ENCODE measurements around the gene APOBEC3B. TPM values are rescaled to one million over a fixed set of nuclear protein-coding genes. Genes with fewer than 3 reads are reported as not detected.
"Not testable (repeated sequence)": the region's sequence is repeated elsewhere in the genome, so short reads cannot be mapped to it uniquely, and the experiment has no call there.

APOBEC3B gene
- total RNA-seq, 1 donor from 2014 or later = 17.9 TPM

GRCh38 chr22:38974826-38975175, 7.3 kb upstream of the APOBEC3B start:
- H3K27ac Mint-ChIP-seq = no peak overlapping the region
- no peaks in the 10 kb centered on the region for H3K36me3 Mint-ChIP-seq (ENCODE audit: low read depth)
- no peak for DNase-seq (ENCODE audit: low spot score)
- H3K4me1 Mint-ChIP-seq (ENCODE audit: low read depth) = peaks cover 18% of the 10 kb centered on the region
- H3K27me3 Mint-ChIP-seq (ENCODE audit: insufficient read depth) = peaks cover 19% of the 10 kb centered on the region
- intact Hi-C loops (cut with micrococcal nuclease) = no loop called here
- peaks cover 4% of the 10 kb centered on the region for H3K9me3 Mint-ChIP-seq
- H3K4me3 Mint-ChIP-seq = no peak overlapping the region

GRCh38 chr22:38977289-38977688, 4.9 kb upstream of the APOBEC3B start:
- H3K27ac Mint-ChIP-seq; H3K27me3 Mint-ChIP-seq (ENCODE audit: insufficient read depth); H3K9me3 Mint-ChIP-seq; H3K36me3 Mint-ChIP-seq (ENCODE audit: low read depth); H3K4me3 Mint-ChIP-seq; DNase-seq (ENCODE audit: low spot score); intact Hi-C loops (cut with micrococcal nuclease): not testable (repeated sequence)
- H3K4me1 Mint-ChIP-seq (ENCODE audit: low read depth) = peaks cover 21% of the 10 kb centered on the region

- intact Hi-C loops (cut with micrococcal nuclease) = loop anchor here (5.0 to 10.0 kb wide), 3 partner anchors 117 to 1176 kb away; partner anchors contain the start of genes APOBEC3H, GCAT and SUN2
- H3K4me3 Mint-ChIP-seq; H3K27ac Mint-ChIP-seq; DNase-seq (ENCODE audit: low spot score); H3K27me3 Mint-ChIP-seq (ENCODE audit: insufficient read depth): not testable (repeated sequence)
- Mint-ChIP-seq H3K36me3 (ENCODE audit: low read depth) (peaks cover 15% of the 10 kb centered on the region), H3K9me3 (peaks cover 12% of the 10 kb centered on the region), H3K4me1 (ENCODE audit: low read depth) (peaks cover 43% of the 10 kb centered on the region)
Measured at GRCh38 chr22:38980587-38980986, 1.6 kb upstream of the APOBEC3B start.

GRCh38 chr22:38981005-38981991, 849 bp upstream of the APOBEC3B start:
- intact Hi-C loops (cut with micrococcal nuclease) = loop anchor here (5.0 to 10.0 kb wide), 3 partner anchors 116 to 1176 kb away; partner anchors contain the start of genes APOBEC3H, GCAT and SUN2
- DNase-seq (ENCODE audit: low spot score) = no peak
- Mint-ChIP-seq H3K27me3 (ENCODE audit: insufficient read depth) (no peaks in the 10 kb centered on the region), H3K4me3 (peak overlapping the region; percentile 75), H3K4me1 (ENCODE audit: low read depth) (peaks cover 50% of the 10 kb centered on the region), H3K36me3 (ENCODE audit: low read depth) (peaks cover 15% of the 10 kb centered on the region), H3K27ac (peak overlapping the region; percentile 72), H3K9me3 (peaks cover 12% of the 10 kb centered on the region)

- H3K36me3 Mint-ChIP-seq (ENCODE audit: low read depth) = peaks cover 22% of the 10 kb centered on the region
- H3K27ac Mint-ChIP-seq = peak overlapping the region; percentile 74
Measured at GRCh38 chr22:38984224-38984623, 2.1 kb downstream of the APOBEC3B start.

GRCh38 chr22:38984784-38985757, 2.9 kb downstream of the APOBEC3B start:
- H3K4me3 Mint-ChIP-seq = peak overlapping the region; percentile 56

More at GRCh38 chr22:38984224-38984623, 2.1 kb downstream of the APOBEC3B start:
- no peaks in the 10 kb centered on the region for H3K27me3 Mint-ChIP-seq (ENCODE audit: insufficient read depth)
- peaks cover 8% of the 10 kb centered on the region for H3K9me3 Mint-ChIP-seq
- DNase-seq (ENCODE audit: low spot score) = no peak
- H3K4me3 Mint-ChIP-seq = no peak overlapping the region
- H3K4me1 Mint-ChIP-seq (ENCODE audit: low read depth) = peaks cover 70% of the 10 kb centered on the region
- intact Hi-C loops (cut with micrococcal nuclease) = loop anchor here (2.0 to 10.0 kb wide), 4 partner anchors 113 to 1179 kb away; partner anchors contain the start of genes APOBEC3H, DNAL4, GCAT and SUN2

GRCh38 chr22:38986629-38987028, 4.5 kb downstream of the APOBEC3B start:
- DNase-seq (ENCODE audit: low spot score) = no peak
- intact Hi-C loops (cut with micrococcal nuclease) = loop anchor here (10.0 kb wide), 2 partner anchors 232 to 1182 kb away; partner anchors contain the start of genes GCAT and SUN2
- Mint-ChIP-seq H3K27ac (peak overlapping the region; percentile 55), H3K36me3 (ENCODE audit: low read depth) (peaks cover 27% of the 10 kb centered on the region), H3K27me3 (ENCODE audit: insufficient read depth) (no peaks in the 10 kb centered on the region), H3K4me1 (ENCODE audit: low read depth) (peaks cover 77% of the 10 kb centered on the region), H3K9me3 (peaks cover 8% of the 10 kb centered on the region), H3K4me3 (no peak overlapping the region)

More at GRCh38 chr22:38984784-38985757, 2.9 kb downstream of the APOBEC3B start:
- H3K27ac Mint-ChIP-seq = peak overlapping the region; percentile 95
- H3K4me1 Mint-ChIP-seq (ENCODE audit: low read depth) = peaks cover 77% of the 10 kb centered on the region
- peak; percentile 86 for DNase-seq (ENCODE audit: low spot score)
- H3K27me3 Mint-ChIP-seq (ENCODE audit: insufficient read depth); H3K9me3 Mint-ChIP-seq: not testable (repeated sequence)
- peaks cover 27% of the 10 kb centered on the region for H3K36me3 Mint-ChIP-seq (ENCODE audit: low read depth)
- intact Hi-C loops (cut with micrococcal nuclease) = loop anchor here (1.0 to 10.0 kb wide), 9 partner anchors 18 to 1180 kb away; partner anchors contain the start of genes APOBEC3C, APOBEC3H, DNAL4 and GCAT

GRCh38 chr22:38987171-38987895, 5.2 kb downstream of the APOBEC3B start:
- peaks cover 26% of the 10 kb centered on the region for H3K36me3 Mint-ChIP-seq (ENCODE audit: low read depth)
- peak overlapping the region; percentile 45 for H3K4me3 Mint-ChIP-seq
- no peaks in the 10 kb centered on the region for H3K27me3 Mint-ChIP-seq (ENCODE audit: insufficient read depth)
- H3K9me3 Mint-ChIP-seq = peaks cover 8% of the 10 kb centered on the region
- peak overlapping the region; percentile 88 for H3K27ac Mint-ChIP-seq
- H3K4me1 Mint-ChIP-seq (ENCODE audit: low read depth) = peaks cover 70% of the 10 kb centered on the region
- DNase-seq (ENCODE audit: low spot score) = no peak
- intact Hi-C loops (cut with micrococcal nuclease) = loop anchor here (10.0 kb wide), 2 partner anchors 233 to 1183 kb away; partner anchors contain the start of genes GCAT and SUN2

- intact Hi-C loops (cut with micrococcal nuclease) = loop anchor here (10.0 kb wide), 2 partner anchors 235 to 1185 kb away; partner anchors contain the start of genes GCAT and SUN2
- H3K4me3 Mint-ChIP-seq = no peak overlapping the region
- DNase-seq (ENCODE audit: low spot score) = peak; percentile 30
- H3K27me3 Mint-ChIP-seq (ENCODE audit: insufficient read depth) = peaks cover 4% of the 10 kb centered on the region
- H3K4me1 Mint-ChIP-seq (ENCODE audit: low read depth) = peaks cover 67% of the 10 kb centered on the region
- peak overlapping the region; percentile 81 for H3K27ac Mint-ChIP-seq
- peaks cover 16% of the 10 kb centered on the region for H3K36me3 Mint-ChIP-seq (ENCODE audit: low read depth)
- H3K9me3 Mint-ChIP-seq = no peaks in the 10 kb centered on the region
Measured at GRCh38 chr22:38989466-38989865, 7.3 kb downstream of the APOBEC3B start.

- H3K27ac Mint-ChIP-seq = not testable (repeated sequence)
- H3K4me1 Mint-ChIP-seq (ENCODE audit: low read depth) = peaks cover 36% of the 10 kb centered on the region
Measured at GRCh38 chr22:38992871-38993371, 10.8 kb downstream of the APOBEC3B start.

GRCh38 chr22:38996105-38996504, 14.0 kb downstream of the APOBEC3B start:
- intact Hi-C loops (cut with micrococcal nuclease) = no loop called here
- Mint-ChIP-seq H3K27ac (peak overlapping the region; percentile 2), H3K9me3 (peaks cover 3% of the 10 kb centered on the region), H3K36me3 (ENCODE audit: low read depth) (peaks cover 3% of the 10 kb centered on the region), H3K4me3 (no peak overlapping the region), H3K4me1 (ENCODE audit: low read depth) (peaks cover 13% of the 10 kb centered on the region), H3K27me3 (ENCODE audit: insufficient read depth) (peaks cover 22% of the 10 kb centered on the region)
- no peak for DNase-seq (ENCODE audit: low spot score)

More at GRCh38 chr22:38992871-38993371, 10.8 kb downstream of the APOBEC3B start:
- H3K36me3 Mint-ChIP-seq (ENCODE audit: low read depth); DNase-seq (ENCODE audit: low spot score); intact Hi-C loops (cut with micrococcal nuclease); H3K4me3 Mint-ChIP-seq; H3K9me3 Mint-ChIP-seq: not testable (repeated sequence)
- peaks cover 12% of the 10 kb centered on the region for H3K27me3 Mint-ChIP-seq (ENCODE audit: insufficient read depth)

Measured in activated T-helper 1 cell treated with anti-CD3 and anti-CD28 coated beads, Interleukin-12 subunit alpha, Interleukin-12 subunit beta, Interleukin-2, Interleukin-4 antibody, amounts not matched to agents 30 ng/mL and 10 ng/mL and 1 ng/mL, durations not matched to agents 14 hours and 24 hours and 36 hours (primary cell).